ENCODE results near the gene LPAR2.
"Not testable (repeated sequence)": the region's sequence is repeated elsewhere in the genome, so short reads cannot be mapped to it uniquely, and the experiment has no call there.

LPAR2 gene

DNA sequence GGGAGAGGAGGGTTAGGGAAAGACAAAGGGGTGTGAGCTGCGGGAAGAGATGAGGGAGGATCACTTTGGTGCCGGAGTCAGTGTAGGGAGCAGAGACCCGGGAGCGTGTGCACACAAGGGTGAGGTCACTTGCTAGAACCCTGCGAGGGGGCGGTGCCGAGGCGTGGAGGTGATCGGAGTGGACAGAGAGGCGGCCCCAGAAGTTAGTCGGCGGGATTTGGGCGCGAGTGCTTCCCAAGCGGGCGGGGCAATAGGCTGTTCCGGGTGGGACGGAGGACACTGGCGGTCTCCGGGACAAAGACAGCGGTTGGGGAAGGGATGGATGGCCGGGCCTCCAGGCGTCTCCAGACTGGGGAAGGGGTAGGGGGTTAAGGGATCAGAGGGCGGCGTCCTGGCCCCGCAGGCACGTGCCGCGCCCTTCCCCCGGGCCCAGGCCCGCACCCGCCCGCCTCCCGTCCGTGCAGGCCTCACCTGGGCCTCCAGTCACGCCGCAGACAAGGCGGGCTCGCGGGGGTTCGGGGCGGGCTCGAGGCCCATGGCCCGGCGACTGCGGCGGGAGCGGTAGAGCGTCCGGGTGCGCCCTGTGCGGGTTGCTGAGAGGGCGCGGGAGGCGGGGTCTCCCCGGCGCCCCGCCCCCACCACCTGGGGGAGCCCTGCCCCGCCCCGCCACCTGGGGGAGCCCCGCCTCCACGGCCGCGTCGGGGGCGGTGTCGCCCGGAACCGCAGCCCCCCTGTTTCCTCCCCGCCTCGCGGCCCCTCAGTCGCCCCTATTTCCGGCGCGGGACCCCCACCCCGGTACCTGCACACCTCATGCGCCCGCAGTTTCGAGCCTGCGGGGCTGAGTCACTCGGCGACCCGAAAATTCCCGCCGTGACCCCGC lies at the start of gene LPAR2:
LPAR2 (minus strand) TSS at position 600 of the 880 bp plus-strand sequence. CDS start 945 bp downstream, outside the sequence.
- DNase-seq = peak; percentile 86

DNA sequence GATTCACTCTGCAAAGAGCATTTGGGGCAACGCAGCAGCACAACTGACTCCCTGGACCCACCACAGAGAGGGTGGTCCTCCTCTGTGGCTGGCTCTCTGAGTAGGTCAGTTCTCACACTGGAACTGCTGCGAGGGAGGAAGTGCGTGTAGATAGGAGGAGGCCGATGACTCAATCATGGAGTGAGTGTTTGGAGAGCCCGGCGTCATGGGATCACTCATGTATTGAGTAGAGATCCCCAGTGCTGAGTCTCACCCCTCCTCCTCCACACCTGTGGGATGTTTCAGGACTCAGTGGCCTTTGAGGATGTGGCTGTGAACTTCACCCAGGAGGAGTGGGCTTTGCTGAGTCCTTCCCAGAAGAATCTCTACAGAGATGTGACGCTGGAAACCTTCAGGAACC lies 49.6 kb upstream of the LPAR2 start:
- DNase-seq = no peak

DNA sequence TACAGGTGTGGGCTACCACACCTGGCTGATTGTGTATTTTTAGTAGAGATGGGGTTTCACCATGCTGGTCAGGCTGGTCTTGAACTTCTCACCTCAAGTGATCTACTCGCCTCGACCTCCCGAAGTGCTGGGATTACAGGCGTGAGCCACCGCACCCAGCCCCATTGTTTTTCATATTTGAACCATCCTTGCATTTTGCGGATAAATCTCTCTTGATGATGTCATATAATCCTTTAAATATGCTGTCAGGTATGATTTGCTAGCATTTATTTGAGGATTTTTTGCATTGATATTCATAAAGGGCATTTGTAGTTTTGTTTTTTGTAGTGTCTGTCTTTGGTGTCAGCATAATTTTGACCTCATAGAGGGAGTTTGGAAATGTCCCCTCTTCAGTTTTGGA lies 46.3 kb upstream of the LPAR2 start:
- no peak for DNase-seq

DNA sequence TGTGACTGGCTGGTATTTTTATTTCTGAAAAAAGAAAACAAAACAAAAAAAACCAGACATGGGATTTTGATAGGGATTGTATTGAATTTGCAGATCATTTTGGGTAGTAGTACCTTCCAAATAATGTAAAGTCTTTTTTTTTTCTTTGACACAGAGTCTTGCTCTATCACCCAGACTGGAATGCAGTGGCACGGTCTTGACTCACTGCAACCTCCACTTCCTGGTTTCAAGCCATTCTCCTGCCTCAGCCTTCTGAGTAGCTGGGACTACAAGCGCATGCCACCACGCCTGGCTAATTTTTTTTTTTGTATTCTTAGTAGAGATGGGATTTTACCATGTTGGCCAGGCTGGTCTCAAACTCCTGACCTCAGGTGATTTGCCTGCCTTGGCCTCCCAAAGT lies 44.8 kb upstream of the LPAR2 start:
- DNase-seq = no peak

DNA sequence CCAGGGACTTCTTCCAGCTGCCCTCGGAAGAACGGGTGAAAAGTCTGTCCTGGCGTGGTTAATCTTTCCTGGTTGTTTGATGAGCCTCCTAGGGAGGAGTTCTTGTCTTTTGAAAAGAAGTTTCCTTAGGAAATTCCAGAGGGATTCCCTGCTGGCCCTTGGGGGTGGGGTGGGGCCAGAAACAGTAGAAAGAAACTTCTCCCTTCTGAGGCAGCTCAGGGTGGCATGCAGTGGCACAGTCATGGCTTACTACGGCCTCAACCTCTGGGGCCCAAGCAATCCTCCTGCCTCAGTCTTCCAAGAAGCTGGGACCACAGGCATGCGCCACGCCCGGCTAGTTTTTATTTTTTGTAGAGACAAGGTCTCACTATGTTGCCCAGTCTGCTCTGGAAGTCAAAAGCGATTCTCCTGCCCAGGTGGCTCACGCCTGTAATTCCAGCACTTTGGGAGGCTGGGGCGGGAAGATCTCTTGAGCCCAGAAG lies 42.1 kb upstream of the LPAR2 start:
- no peak for DNase-seq

DNA sequence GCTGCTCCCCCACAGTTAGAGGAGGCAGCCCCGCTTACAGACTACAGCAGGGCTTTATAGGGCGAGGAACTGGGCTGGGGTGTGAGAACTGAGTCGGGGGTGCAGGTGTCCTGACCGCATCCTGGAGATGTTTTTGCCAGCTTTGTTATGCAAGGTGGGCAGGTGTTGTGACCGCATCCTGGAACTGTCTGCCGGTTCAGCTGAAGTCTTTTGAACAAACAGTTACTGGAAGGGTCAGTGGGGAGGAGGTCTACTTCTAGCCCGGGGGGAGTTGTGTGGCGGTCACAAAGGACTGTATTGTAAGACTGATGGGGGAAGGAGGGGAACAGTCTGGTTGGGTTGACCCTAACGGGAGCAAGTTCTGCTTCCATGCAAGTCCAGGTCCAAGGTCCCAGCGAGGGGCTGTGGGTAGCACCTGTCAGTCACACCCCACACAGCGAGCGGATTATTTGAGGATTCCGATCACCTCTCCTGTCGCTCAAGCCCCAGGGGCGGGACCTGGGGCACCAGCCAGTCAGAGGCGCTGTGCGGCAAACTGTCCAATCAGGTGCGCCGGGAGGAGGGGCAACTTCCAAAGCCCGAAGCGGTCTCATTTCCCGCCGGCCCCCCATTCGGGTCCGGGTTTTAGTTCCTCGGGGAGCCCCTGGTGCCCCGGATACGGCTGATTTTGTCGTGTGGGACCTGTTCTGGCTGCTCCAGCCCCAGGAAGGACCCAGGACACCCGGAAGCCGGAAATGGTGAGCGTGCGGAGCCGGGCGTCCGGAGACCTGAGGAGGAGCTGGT lies 40.4 kb upstream of the LPAR2 start, which contains the start of gene ZNF101:
ZNF101 (plus strand) TSS at position 610 of the 783 bp plus-strand sequence; CDS start at position 735, 125 bp downstream.
- DNase-seq = peak; percentile 99

DNA sequence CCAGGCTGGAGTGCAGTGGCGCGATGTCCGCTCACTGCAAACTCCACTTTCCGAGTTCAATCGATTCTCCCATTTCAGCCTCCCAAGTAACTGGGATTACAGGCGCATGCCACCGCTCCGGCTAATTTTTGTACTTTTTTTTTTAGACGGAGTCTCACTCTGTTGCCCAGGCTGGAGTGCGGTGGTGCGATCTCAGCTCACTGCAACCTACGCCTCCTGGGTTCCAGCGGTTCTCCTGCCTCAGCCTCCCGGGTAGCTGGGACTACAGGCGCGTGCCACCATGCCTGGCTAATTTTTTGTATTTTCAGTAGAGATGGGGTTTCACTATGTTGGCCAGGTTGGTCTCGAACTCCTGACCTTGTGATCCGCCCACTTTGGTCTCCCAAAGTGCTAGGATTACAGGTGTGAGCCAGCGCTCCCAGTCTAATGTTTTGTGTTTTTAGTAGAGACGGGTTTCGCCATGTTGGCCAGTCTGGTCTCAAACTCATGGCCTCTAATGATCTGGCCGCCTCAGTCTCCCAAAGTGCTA lies 37.5 kb upstream of the LPAR2 start:
- not testable (repeated sequence) for DNase-seq

DNA sequence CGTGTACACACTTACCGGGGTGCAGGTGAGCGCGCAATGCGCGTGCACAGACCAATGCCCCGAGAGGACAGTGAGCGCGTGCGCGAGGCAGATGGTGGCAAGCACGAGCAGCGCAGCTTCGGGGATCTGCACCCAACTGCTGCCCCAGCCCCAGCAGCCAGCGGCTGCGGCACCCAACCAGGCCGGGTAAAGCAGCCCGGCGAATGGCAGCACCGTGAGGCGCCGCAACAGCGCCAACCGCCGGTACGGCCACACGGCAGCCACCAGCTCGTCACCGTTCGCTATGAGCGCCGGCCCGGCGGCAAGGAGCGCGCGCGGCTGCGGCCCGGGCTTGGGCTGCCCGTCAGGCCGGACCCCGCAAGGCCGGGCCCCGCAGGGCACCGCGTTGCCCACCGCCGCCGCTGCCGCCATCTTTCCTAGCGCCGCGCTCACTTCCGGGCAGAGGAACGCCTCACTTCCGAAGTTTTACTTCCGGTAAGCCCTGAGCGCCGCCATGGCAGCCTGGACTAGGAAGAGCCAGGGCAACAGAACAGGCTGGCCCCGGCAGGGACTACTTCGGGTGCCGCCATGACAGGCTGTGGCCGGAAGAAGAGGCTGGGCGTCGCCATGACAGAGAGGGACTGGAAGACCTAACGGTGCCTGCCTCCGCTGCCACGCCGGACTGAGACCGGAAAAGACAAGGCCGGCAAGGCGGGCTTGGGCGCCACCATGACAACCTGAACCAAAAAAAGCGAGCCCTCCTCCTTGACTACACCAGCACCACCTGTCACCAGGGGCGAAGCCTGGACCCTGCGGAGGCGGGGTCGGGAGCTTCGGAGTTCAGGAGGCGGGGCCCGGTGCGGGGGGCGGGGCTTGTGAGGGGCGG lies 35.5 kb upstream of the LPAR2 start, which contains the start of gene ATP13A1:
ATP13A1 (minus strand) TSS at position 421 of the 865 bp plus-strand sequence; CDS start at position 411, 10 bp downstream.
- DNase-seq = peak; percentile 100

DNA sequence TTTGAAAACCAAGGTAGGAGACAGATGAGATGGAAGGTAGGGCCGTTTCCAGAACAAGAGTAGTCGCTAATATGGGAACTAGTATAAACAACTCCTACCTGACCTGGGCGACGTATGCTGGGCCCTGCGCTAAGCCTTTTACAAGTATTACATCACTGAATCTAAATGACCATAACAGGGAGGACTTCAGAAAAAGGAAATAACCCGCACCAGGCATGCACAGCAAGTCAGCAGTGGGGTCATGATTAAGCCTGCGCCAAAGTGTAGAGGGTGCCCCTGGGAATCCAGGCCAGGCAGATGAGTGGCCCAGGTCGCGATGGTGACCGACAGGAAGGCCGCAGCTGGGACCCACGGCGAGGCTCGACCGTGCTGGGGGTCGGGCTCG lies 34.8 kb upstream of the LPAR2 start:
- DNase-seq = no peak

DNA sequence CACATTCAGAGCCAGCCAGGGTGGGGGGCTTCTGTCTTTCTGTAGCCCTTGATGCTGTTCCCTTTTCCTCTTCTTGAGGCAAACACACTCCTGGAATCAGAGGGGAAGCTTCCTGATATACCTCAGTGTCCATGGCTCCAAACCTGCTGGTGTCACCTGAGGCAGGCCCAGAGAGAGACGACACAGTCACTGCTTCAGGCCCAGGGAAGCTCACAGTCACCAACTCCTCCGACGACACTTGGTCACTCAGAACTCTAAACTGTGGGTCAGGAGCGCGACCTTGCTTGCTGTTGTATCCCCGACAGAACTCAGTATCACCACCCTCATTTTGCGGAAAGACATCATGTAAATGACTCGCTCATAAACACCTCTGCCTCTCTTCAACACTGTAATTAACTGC lies 34.3 kb upstream of the LPAR2 start:
- no peak for DNase-seq

DNA sequence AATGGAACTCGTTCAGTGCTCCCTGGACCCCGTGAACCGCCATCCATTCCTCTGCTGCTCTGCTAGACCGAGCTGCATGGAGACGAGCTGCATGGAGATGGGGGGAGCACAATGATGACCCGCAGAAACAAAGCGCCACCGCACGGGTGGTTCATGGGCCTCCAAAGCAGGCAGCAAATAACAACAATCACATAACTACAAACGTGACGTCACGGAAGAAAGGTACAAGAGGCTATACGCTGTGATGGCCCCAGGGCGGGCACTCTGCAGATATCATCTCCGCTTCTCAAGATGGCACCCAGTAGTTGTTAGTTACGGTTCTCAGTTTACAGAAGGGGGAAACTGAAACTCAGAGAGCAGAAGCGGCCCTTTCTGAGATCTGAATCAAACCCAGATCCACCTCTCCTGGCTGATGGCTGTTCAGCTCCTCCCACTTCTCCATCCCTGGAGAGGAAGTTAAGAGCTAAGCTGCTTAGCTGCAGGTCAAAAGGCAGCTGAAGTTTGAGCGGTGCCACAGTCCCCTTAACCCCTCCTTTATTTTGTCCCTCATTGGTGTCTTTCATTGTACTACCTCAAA lies 33.7 kb upstream of the LPAR2 start:
- no peak for DNase-seq

DNA sequence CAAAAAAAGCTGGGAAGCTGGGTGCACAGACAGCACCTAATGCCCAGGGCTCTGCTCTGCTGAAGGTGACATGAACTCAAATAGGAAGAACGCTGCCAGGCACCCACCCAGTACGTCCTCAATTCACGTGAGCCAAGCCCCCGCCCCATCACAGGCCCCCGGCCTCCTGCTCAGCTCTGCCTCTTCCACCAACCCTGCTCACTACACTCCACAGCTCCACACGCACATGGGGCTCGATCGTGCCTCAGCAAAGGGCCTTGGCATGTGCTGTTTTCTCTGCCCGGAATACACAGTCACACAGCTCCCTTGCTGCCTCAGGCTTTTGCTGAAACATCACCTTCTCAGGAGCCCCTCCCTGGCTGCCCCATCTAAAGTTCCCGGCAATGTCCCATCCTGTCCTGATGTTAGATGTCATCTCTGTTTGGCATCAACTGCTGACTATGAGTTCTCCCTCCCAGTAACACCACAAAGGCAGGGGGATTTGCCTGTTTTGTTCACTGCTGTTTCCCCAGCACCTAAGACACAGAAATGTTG lies 33.2 kb upstream of the LPAR2 start:
- DNase-seq = no peak

DNA sequence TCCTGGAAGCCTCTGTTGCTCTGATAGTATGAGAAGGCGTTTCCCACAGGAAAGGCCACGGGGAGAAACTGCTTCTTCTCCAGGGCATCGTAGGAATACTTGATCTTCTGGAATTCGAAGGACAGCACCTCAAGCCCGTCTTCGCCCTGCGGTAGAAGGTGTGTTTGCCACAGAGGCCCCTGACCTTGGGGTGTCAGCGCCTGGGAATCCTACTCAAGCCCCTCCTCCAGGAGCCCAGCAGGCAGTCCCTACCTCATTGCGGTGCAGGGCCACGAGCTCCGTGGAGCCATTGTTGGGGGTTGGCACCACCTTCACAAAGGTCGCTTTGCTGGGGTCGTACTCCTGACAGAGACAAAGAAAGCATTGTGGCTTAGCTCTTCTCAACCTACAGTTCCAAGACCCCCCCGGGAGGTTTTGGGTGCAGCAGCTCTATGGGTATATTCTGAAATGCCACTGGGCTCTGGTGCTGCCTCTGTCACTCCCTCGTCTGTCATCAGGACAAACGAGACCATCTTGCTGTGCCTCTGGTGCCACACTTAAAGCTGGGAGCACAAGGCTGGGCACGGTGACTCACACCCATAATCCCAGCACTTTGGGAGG lies 31.7 kb upstream of the LPAR2 start:
- no peak for DNase-seq

DNA sequence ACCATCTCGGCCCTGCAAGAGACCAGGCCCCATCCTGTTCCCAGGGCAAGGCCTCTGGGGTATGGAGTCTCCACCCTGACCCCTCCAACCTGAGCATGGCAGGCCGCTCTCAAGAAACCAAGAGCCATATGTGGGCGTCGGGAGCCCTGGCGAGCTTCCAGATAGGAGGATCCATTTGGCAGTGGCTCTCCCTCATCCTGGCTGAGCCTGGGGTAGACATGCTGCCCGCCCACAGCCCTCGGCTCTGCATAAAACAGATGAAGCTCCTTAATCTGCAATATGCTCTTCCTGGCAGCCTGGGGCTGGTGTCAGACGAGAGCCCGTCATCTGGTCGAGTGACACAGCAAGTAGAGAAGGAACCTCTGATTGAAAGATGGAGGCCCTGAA lies 29.4 kb upstream of the LPAR2 start:
- no peak for DNase-seq

DNA sequence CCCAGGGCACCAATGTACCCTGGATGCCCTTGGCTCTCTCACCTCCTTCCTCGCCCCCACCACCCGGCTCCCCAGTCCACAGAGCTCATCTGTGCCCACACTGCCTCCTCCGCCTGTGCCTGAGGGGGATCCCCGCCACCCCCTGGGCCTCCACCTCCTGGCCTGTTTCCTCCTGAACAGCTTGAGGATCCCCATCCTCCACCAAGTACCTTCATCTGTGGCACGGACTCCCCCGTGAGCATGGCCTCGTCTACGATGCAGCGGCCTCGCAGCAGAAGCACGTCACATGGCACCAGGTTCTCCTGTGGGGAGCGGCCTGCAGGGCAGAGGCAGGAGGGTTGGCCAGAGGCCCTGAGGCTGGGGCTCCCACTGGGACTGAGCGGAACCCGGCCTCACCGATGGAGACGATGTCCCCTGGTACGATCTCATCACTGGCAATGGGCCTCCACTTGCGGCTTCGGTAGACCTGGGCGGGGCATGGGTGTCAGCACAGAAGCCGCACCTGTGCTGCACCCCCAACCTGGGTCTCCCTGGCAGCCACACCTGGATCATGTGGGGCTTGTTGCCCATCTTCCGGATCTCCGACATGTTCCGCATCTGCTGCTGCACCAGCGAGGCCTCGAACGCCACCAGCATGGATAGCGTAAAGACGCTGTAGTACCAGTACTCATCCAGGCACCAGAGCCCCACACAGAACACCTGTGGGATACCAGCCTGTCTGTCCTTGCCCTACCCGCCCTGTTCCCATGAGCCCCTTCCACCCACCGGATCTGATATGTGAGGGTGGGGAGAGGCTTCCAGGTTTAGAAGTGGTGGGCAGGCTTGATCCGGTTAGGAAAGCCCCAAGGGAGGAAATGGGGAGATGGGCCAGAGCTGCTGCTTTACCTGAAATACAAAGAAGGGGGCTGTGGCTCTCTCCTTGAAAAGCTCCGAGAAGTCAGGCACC lies 28.7 kb upstream of the LPAR2 start:
- no peak for DNase-seq

DNA sequence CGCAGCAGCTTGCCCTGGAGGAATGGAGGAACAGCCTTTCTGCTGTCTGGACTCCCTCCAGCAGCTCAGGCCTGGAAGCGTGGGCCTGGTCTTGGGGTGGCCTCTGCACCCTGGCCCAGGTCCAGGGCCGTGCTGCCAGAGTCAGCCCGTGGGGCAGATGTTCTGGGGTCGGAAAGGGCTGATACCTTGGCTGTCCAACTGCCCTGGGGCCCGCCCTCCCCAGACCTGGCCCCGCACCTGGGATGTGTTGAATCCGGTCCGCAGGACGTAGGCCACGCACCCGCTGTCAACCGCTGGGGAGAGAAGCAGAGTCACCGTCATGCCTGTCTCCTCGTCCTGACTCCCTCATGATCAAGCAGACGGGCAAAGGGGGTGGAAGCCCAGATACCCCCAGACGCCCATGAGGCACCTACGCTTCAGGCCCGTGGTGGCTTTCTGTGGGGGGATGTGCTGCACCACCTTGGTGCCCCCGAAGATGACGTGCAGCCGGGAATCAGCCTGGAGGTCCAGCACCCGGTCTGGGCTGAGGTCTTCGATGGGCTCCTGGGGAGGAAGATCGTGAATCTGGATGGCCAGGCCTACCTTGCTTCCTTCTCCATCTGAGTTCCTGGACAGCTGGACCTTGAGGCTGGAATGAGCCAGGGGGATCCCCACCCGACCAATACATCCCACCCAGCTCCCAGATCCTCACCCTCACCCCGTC lies 27.8 kb upstream of the LPAR2 start:
- DNase-seq = no peak

DNA sequence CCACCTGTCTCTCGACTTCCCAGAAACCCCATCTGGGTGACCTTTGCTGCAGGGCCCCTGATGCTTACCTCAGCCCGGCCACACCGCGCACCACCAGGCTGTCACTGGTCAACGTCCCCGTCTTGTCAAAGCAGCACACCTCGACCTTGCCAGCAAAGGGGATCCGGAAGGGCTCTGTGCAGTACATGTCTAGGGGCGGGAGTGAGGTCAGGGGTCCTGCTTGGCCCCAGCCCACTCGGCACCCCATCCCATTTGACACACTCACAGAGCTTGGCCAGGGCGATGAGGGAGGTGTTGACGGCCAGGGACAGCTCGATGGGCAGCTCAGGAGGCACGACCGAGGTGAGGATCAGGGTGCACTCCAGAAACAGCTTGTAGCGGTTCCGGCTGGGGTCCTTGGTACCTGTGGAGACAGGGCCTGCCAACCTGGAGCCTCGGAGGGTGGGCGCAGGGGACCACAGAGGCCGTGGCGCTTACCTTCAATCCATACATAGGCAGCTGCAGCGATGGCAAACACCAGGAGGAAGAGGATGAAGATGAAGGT lies 27.1 kb upstream of the LPAR2 start:
- no peak for DNase-seq

DNA sequence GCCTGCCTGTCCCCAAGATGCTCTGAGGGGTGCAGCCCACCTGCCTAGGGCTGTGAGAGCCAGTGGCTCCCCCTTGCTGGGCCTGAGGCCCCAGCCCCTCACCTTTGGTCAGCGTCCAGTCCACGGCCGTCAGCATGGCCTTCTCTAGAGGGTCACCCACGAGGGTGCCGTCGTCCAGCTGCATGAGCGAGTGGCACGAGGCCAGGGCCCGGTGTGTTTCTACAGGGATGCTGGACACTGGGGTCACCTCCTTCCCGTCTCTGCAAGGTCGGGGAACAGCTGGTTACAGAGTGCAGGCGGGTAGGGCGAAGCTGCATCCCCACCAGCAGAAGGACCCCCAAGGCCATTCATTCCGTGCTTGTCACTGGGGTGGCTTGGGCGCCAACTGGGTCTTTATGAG lies 26.4 kb upstream of the LPAR2 start:
- no peak for DNase-seq

DNA sequence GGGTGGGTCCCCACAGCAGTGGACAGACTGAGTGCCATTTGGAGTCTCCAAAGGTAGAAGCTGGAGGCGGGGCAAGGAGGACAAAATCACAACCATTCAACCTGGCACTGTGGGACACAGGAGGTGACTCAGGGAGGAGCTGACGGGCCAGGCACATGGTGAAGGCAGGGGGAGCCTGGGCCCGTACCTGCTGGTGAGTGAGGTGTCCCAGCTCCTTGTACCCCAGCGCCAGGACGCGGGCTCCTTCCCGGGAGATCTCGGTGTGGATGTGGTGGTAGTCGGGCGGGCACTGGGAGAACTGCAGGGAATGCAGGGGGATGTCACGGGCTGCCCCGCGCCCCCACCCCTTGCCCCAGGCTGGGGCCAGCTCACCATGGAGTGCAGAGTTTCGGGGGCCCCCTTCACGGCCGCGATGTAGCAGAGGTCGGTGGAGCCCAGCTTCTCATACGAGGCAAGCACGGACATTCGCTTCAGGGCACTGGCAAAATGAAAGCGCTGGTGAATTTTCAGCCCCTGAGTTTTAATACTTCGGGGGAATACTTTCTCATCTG lies 25.7 kb upstream of the LPAR2 start:
- DNase-seq = no peak
